Esophagus (tissue), 2 donors: Measurements from ENCODE around the gene GNG2. TPM values are rescaled to one million over a fixed set of nuclear protein-coding genes. Genes with fewer than 3 reads are reported as not detected.

Experiments
- H3K27ac ChIP-seq, 2 donors: one replicate each; pipeline ENCODE4 v1.5.1; 2013; ENCODE audit warnings: low read depth in 2 of 2, mild to moderate bottlenecking in 2 of 2, inconsistent platforms in 1 of 2, low read length in 1 of 2, moderate library complexity in 1 of 2
- H3K27me3 ChIP-seq, 2 donors: one replicate each; pipeline ENCODE4 v1.6.1; 2013; ENCODE audit warnings: low read length in 2 of 2, control low read depth in 1 of 2, mild to moderate bottlenecking in 1 of 2; ENCODE audit not compliant: insufficient read depth in 2 of 2, control insufficient read depth in 1 of 2
- H3K36me3 ChIP-seq, 2 donors: one replicate each; pipeline ENCODE4 v1.6.1; 2013; ENCODE audit warnings: low read length in 1 of 2; ENCODE audit not compliant: control insufficient read depth in 2 of 2, insufficient read depth in 2 of 2
- H3K4me1 ChIP-seq, 2 donors: one replicate each; pipeline ENCODE4 v1.6.1; 2013; ENCODE audit warnings: low read length in 1 of 2; ENCODE audit not compliant: control insufficient read depth in 2 of 2, insufficient read depth in 2 of 2
- H3K4me3 ChIP-seq, 2 donors: one replicate each; pipeline ENCODE4 v1.5.1; 2013; ENCODE audit warnings: low read length in 2 of 2, mild to moderate bottlenecking in 2 of 2, low read depth in 1 of 2, moderate library complexity in 1 of 2
- H3K9me3 ChIP-seq, 2 donors: one replicate each; pipeline ENCODE4 v1.6.1; 2013; ENCODE audit warnings: mild to moderate bottlenecking in 2 of 2, low read depth in 1 of 2, low read length in 1 of 2, moderate library complexity in 1 of 2; ENCODE audit not compliant: control insufficient read depth in 2 of 2, insufficient read depth in 1 of 2
- WGBS, 2 donors: extraction: QIAGEN DNeasy Blood & Tissue Kit; methylation state at CpG; one replicate each; pipeline ENCODE4 v1.1.7; 2013; 5-methylcytosine and 5-hydroxymethylcytosine counted together
- polyA plus RNA-seq, 2 donors: library from polyadenylated mRNA; stranded (reverse); fragments of 200-250 nt; gene quantifications; one replicate each; pipeline ENCODE4 v1.2.3, GENCODE V29; 2013
- donor health status: healthy with polysubstance abuse.
- donor health status: Bipolar disorder and iron deficiency.

The GNG2 gene
- polyA plus RNA-seq, 2 donors = 1.6 to 2.0 TPM

- H3K9me3 ChIP-seq = peaks cover 0 to 2% of the 10 kb centered on the region in 2 donors
- no peak overlapping the region for H3K4me3 ChIP-seq
- no peaks in the 10 kb centered on the region for H3K36me3 ChIP-seq
- 64 to 65% methylated on average over 2 of the region's 2 CpGs for WGBS, 2 donors
- H3K27ac ChIP-seq = no peak overlapping the region
- no peaks in the 10 kb centered on the region for H3K4me1 ChIP-seq
- H3K27me3 ChIP-seq = no peaks in the 10 kb centered on the region
These were observed 89.6 kb downstream of the GNG2 start for GRCh38 chr14:51950007-51950406.

GRCh38 chr14:51951656-51952055, 91.2 kb downstream of the GNG2 start:
- WGBS, 2 donors = 59 to 63% methylated on average over 3 of the region's 3 CpGs
- peaks cover 0 to 2% of the 10 kb centered on the region in 2 donors for H3K9me3 ChIP-seq
- H3K27me3 ChIP-seq = no peaks in the 10 kb centered on the region
- no peaks in the 10 kb centered on the region for H3K4me1 ChIP-seq
- H3K36me3 ChIP-seq = no peaks in the 10 kb centered on the region
- H3K4me3 ChIP-seq = no peak overlapping the region
- no peak overlapping the region for H3K27ac ChIP-seq

- 84 to 89% methylated on average over 2 of the region's 2 CpGs for WGBS, 2 donors
- Histone ChIP-seq H3K27ac (no peak overlapping the region), H3K4me1 (no peaks in the 10 kb centered on the region), H3K4me3 (no peak overlapping the region), H3K36me3 (no peaks in the 10 kb centered on the region), H3K27me3 (no peaks in the 10 kb centered on the region), H3K9me3 (peaks cover 0 to 3% of the 10 kb centered on the region in 2 donors)
These were observed 93.6 kb downstream of the GNG2 start for GRCh38 chr14:51954031-51954430.

- Histone ChIP-seq H3K4me3 (no peak overlapping the region), H3K36me3 (no peaks in the 10 kb centered on the region), H3K4me1 (no peaks in the 10 kb centered on the region), H3K9me3 (peaks cover 0 to 3% of the 10 kb centered on the region in 2 donors), H3K27me3 (no peaks in the 10 kb centered on the region), H3K27ac (no peak overlapping the region)
- 93 to 98% methylated on average over 3 of the region's 3 CpGs for WGBS, 2 donors
These were observed 94.2 kb downstream of the GNG2 start for GRCh38 chr14:51954657-51955056.

- no peaks in the 10 kb centered on the region for H3K36me3 ChIP-seq
- H3K4me1 ChIP-seq = no peaks in the 10 kb centered on the region
- H3K9me3 ChIP-seq = peaks cover 0 to 3% of the 10 kb centered on the region in 2 donors
- H3K27me3 ChIP-seq = no peaks in the 10 kb centered on the region
- no peak overlapping the region for H3K27ac ChIP-seq
- no peak overlapping the region for H3K4me3 ChIP-seq
- WGBS, 2 donors = 50 to 68% methylated on average over 2 of the region's 2 CpGs
These were observed 97.5 kb downstream of the GNG2 start for GRCh38 chr14:51957950-51958349.

GRCh38 chr14:51959928-51960327, 99.5 kb downstream of the GNG2 start:
- 90 to 96% methylated on average over 1 of the region's 1 CpG for WGBS, 2 donors
- Histone ChIP-seq H3K4me1 (no peaks in the 10 kb centered on the region), H3K27me3 (no peaks in the 10 kb centered on the region)

GRCh38 chr14:51960866-51961265, 100.5 kb downstream of the GNG2 start:
- H3K4me3 ChIP-seq = no peak overlapping the region
- no peaks in the 10 kb centered on the region for H3K4me1 ChIP-seq
- H3K27me3 ChIP-seq = no peaks in the 10 kb centered on the region
- peaks cover 0 to 3% of the 10 kb centered on the region in 2 donors for H3K9me3 ChIP-seq
- no peaks in the 10 kb centered on the region for H3K36me3 ChIP-seq
- H3K27ac ChIP-seq = no peak overlapping the region

More at GRCh38 chr14:51959928-51960327, 99.5 kb downstream of the GNG2 start:
- Histone ChIP-seq H3K27ac (no peak overlapping the region), H3K9me3 (peaks cover 0 to 3% of the 10 kb centered on the region in 2 donors), H3K4me3 (no peak overlapping the region), H3K36me3 (no peaks in the 10 kb centered on the region)

- peaks cover 0 to 3% of the 10 kb centered on the region in 2 donors for H3K9me3 ChIP-seq
- WGBS, 2 donors = 24 to 25% methylated on average over 3 of the region's 3 CpGs
- no peak overlapping the region for H3K27ac ChIP-seq
- H3K27me3 ChIP-seq = no peaks in the 10 kb centered on the region
- H3K4me3 ChIP-seq = no peak overlapping the region
- H3K4me1 ChIP-seq = no peaks in the 10 kb centered on the region
- H3K36me3 ChIP-seq = no peaks in the 10 kb centered on the region
These were observed 102.3 kb downstream of the GNG2 start for GRCh38 chr14:51962711-51963110.

GRCh38 chr14:51963286-51963685, 102.9 kb downstream of the GNG2 start:
- Histone ChIP-seq H3K27me3 (no peaks in the 10 kb centered on the region), H3K27ac (no peak overlapping the region), H3K4me3 (no peak overlapping the region), H3K4me1 (no peaks in the 10 kb centered on the region), H3K36me3 (no peaks in the 10 kb centered on the region), H3K9me3 (peaks cover 0 to 3% of the 10 kb centered on the region in 2 donors)
- WGBS, 2 donors = 29 to 34% methylated on average over 4 of the region's 4 CpGs

- no peaks in the 10 kb centered on the region for H3K27me3 ChIP-seq
- H3K4me1 ChIP-seq = no peaks in the 10 kb centered on the region
- H3K4me3 ChIP-seq = no peak overlapping the region
- WGBS, 2 donors = 81 to 84% methylated on average over 2 of the region's 2 CpGs
- H3K36me3 ChIP-seq = no peaks in the 10 kb centered on the region
- no peaks in the 10 kb centered on the region for H3K9me3 ChIP-seq
- no peak overlapping the region for H3K27ac ChIP-seq
These were observed 107.1 kb downstream of the GNG2 start for GRCh38 chr14:51967521-51967920.
